ENCODE measurements around the gene MINDY4.

Gene MINDY4

DNA sequence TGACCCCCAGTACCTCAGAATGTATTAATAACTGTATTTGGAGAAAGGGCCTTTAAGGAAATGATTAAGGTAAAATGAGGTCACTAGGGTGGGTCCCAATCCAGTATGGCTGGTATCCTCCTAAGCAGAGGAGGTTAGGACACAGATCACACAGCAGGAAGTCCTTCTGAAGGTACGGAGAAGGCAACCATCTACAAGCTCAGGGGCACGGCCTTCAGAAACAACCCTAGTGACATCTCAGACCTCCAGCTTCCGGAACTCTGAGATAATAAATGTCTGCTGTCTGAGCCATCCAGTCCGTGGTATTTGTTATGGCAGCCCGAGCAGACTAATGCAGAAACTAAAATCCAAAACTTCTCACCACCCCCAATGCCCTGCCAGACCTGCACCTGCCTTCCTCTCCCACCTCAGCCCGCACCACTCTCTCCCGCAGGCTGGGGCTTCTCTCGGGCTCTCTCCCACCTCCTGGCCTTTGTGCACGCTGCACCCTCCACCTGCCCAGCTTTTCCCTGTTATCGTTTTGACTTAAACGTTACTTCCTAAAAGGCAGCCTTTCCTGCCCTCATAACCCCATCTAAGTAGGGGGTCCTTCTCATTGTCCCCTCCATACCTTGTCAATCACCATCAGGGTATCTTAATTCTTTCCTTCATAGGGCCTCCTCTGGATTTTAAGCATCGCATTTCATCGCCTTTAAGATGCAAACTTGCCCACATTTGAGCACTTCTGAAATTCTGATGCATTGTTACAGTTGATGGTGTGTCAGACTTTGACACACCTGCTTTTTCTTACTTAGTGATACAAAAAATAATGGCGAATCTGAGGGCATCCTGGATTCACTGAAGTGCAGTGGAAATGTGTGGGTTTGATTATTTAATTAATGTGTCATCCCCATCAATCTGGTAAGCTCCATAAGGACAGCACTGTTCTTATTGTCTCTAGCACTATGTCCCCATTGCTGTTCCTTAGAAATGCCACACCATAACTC is 108.2 kb downstream of the MINDY4 start:
- TF ChIP-seq, protein P1, sequence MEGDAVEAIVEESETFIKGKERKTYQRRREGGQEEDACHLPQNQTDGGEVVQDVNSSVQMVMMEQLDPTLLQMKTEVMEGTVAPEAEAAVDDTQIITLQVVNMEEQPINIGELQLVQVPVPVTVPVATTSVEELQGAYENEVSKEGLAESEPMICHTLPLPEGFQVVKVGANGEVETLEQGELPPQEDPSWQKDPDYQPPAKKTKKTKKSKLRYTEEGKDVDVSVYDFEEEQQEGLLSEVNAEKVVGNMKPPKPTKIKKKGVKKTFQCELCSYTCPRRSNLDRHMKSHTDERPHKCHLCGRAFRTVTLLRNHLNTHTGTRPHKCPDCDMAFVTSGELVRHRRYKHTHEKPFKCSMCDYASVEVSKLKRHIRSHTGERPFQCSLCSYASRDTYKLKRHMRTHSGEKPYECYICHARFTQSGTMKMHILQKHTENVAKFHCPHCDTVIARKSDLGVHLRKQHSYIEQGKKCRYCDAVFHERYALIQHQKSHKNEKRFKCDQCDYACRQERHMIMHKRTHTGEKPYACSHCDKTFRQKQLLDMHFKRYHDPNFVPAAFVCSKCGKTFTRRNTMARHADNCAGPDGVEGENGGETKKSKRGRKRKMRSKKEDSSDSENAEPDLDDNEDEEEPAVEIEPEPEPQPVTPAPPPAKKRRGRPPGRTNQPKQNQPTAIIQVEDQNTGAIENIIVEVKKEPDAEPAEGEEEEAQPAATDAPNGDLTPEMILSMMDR (IDR thresholded peaks at IDR 0.05; ENCODE audit: control insufficient read depth, extremely low read depth, insufficient read depth) = no peak
- DNase-seq (ENCODE audit: low read depth) = no peak
- H3K4me3 ChIP-seq (ENCODE audit: low read depth, low read length) = no peak overlapping the region

DNA sequence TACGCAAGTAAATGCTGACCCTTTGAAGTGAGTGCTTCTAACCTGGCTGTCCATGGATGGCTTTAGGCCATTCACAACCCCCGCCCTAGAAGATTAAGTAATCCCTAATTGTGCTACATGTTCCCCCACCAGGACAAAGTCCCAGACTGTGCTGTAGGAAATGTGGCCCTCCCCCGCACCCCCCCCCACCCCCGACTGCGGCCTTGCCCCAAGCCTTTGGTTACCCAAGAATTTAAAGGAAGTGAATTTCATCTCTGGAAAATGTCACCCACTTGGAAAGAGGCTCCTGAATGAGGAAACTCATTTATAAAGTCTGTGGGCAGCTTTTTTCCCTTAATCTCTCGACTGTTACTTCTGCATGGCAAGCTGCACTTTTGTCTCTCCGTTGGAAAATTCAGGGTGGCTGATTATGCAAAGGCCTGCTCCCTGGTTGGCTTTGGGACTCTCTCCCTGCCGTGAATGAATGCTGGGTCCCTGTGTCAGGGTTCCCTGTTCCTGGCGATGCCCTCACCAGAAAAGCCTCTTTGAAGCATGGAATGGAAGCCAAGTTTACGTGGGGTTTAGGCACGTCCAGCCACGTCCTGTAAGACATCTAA is 109.0 kb downstream of the MINDY4 start:
- TF ChIP-seq, protein P1 (IDR thresholded peaks at IDR 0.05; ENCODE audit: control insufficient read depth, extremely low read depth, insufficient read depth) = no peak
- no peak overlapping the region for H3K4me3 ChIP-seq (ENCODE audit: low read depth, low read length)
- DNase-seq (ENCODE audit: low read depth) = no peak

DNA sequence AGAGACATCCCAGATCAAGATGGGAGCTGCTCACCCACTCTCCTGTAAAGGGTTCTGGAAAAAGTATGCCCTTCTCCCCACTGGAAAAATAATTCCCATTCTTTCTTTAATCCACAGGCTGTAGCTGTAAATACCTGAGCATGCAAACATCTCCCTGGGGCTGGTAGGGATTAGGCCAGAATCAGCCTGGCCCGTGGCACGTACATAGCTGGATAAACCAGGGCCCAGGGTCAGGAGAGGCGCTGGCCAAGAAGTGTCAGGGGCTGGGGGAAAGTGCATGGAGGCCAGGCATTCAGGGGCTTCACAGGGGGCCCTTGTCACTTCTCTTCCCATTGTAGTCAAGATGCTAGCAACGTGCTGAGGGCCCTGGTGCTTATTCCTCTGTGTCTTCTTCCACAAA is 109.7 kb downstream of the MINDY4 start:
- TF ChIP-seq, protein P1 (IDR thresholded peaks at IDR 0.05; ENCODE audit: control insufficient read depth, extremely low read depth, insufficient read depth) = no peak
- H3K4me3 ChIP-seq (ENCODE audit: low read depth, low read length) = no peak overlapping the region
- no peak for DNase-seq (ENCODE audit: low read depth)

DNA sequence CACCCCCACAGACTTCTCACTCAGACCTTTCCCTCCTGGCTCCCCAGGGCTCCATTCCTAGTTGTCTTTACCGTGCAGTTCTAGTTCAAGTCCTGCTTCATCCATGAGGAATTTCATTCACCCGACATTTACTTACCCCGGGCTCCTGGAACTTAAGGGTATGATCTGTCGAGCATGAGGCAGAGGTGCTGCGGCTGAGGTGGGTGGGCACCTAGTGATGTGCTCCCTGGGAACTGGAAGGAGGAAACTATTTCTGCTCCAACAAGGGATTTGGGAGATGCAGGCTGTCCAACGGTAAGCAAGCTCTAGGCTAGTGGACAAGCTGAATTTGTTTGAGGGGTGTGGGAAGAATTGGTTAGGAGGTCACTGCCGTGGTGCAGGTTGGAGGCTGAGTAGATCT is 110.2 kb downstream of the MINDY4 start:
- DNase-seq (ENCODE audit: low read depth) = no peak
- TF ChIP-seq, protein P1 (IDR thresholded peaks at IDR 0.05; ENCODE audit: control insufficient read depth, extremely low read depth, insufficient read depth) = no peak
- H3K4me3 ChIP-seq (ENCODE audit: low read depth, low read length) = no peak overlapping the region

DNA sequence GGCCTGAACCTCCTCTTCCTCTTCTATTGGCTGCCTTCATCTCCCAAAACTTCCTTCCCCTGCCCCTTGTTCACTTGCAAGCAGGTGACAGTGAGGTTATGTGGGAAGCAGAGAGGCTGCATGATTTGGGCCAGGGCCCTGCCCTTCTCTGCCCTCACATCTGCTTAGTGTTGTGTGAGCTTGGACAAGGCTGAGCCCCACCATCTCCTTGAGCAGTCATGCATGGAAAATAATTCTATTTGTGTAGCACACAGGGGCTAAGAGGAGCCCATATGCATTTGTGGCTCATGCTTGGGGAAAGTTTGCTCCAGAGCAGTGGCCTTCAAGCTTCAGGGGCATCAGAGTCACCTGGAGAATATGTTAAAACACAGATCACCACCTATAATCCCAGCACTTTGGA is 113.7 kb downstream of the MINDY4 start:
- no peak overlapping the region for H3K4me3 ChIP-seq (ENCODE audit: low read depth, low read length)
- TF ChIP-seq, protein P1 (IDR thresholded peaks at IDR 0.05; ENCODE audit: control insufficient read depth, extremely low read depth, insufficient read depth) = no peak
- DNase-seq (ENCODE audit: low read depth) = no peak

DNA sequence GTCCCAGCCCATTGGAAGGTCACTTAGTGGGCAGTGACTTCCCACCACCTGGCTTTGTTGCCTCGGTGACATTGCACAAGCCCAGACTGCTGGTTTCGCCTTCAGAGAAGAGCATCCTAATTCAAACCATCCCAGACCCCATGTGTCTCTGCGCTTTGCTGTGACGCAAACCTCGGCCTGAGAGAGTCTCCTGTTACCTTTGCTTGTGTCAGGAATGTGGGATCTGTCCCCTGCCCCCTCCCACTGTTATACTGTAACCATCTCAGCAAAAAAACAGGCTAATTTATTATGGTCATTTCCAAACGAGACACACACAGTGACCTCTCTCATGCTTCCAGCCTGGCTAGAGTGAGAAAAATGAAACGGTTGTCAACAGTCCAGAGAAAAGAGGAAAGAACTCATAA is 115.4 kb downstream of the MINDY4 start:
- TF ChIP-seq, protein P1 (IDR thresholded peaks at IDR 0.05; ENCODE audit: control insufficient read depth, extremely low read depth, insufficient read depth) = no peak
- H3K4me3 ChIP-seq (ENCODE audit: low read depth, low read length) = no peak overlapping the region
- DNase-seq (ENCODE audit: low read depth) = no peak
